Measurements from ENCODE around the gene CTNNBL1. TPM values are rescaled to one million over a fixed set of nuclear protein-coding genes. Genes with fewer than 3 reads are reported as not detected.
"Not testable (repeated sequence)": the region's sequence is repeated elsewhere in the genome, so short reads cannot be mapped to it uniquely, and the experiment has no call there.

Gene CTNNBL1
- total RNA-seq, 1 donor from 2014 or later, result 60.0 TPM

- no peaks in the 10 kb centered on the region for H3K9me3 Mint-ChIP-seq
- no peak for TF ChIP-seq CTCF (conservative IDR thresholded peaks at IDR 0.05)
- no peak for DNase-seq (ENCODE audit: extremely low spot score, unreplicated experiment)
- H3K4me3 Mint-ChIP-seq, result no peak overlapping the region
- H3K4me1 Mint-ChIP-seq (ENCODE audit: unreplicated experiment), result no peaks in the 10 kb centered on the region
- H3K27ac Mint-ChIP-seq, result no peak overlapping the region
- H3K27me3 Mint-ChIP-seq, result peaks cover 57% of the 10 kb centered on the region
- no peaks in the 10 kb centered on the region for H3K36me3 Mint-ChIP-seq
Observed at GRCh38 chr20:37680420-37680819, 13.4 kb upstream of the CTNNBL1 start.

- Mint-ChIP-seq H3K4me1 (ENCODE audit: unreplicated experiment) (no peaks in the 10 kb centered on the region), H3K9me3 (no peaks in the 10 kb centered on the region), H3K27me3 (peaks cover 55% of the 10 kb centered on the region), H3K36me3 (no peaks in the 10 kb centered on the region), H3K4me3 (no peak overlapping the region), H3K27ac (no peak overlapping the region)
- TF ChIP-seq CTCF (conservative IDR thresholded peaks at IDR 0.05), result no peak
- DNase-seq (ENCODE audit: extremely low spot score, unreplicated experiment), result no peak
Observed at GRCh38 chr20:37681384-37682112, 12.3 kb upstream of the CTNNBL1 start.

- H3K27ac Mint-ChIP-seq; DNase-seq (ENCODE audit: extremely low spot score, unreplicated experiment); H3K36me3 Mint-ChIP-seq; H3K9me3 Mint-ChIP-seq; H3K4me3 Mint-ChIP-seq; H3K4me1 Mint-ChIP-seq (ENCODE audit: unreplicated experiment): not testable (repeated sequence)
- peaks cover 51% of the 10 kb centered on the region for H3K27me3 Mint-ChIP-seq
Observed at GRCh38 chr20:37683146-37683545, 10.7 kb upstream of the CTNNBL1 start.

GRCh38 chr20:37686762-37687477 is 6.9 kb upstream of the CTNNBL1 start:
- DNase-seq (ENCODE audit: extremely low spot score, unreplicated experiment), result no peak
- H3K27ac Mint-ChIP-seq, result no peak overlapping the region
- no peak overlapping the region for H3K4me3 Mint-ChIP-seq
- no peak for TF ChIP-seq CTCF (conservative IDR thresholded peaks at IDR 0.05)
- no peaks in the 10 kb centered on the region for H3K4me1 Mint-ChIP-seq (ENCODE audit: unreplicated experiment)
- peaks cover 60% of the 10 kb centered on the region for H3K27me3 Mint-ChIP-seq
- H3K36me3 Mint-ChIP-seq, result no peaks in the 10 kb centered on the region
- no peaks in the 10 kb centered on the region for H3K9me3 Mint-ChIP-seq

- no peak for TF ChIP-seq CTCF (conservative IDR thresholded peaks at IDR 0.05)
- DNase-seq (ENCODE audit: extremely low spot score, unreplicated experiment), result no peak
- no peaks in the 10 kb centered on the region for H3K9me3 Mint-ChIP-seq
- H3K27ac Mint-ChIP-seq, result no peak overlapping the region
- H3K27me3 Mint-ChIP-seq, result peaks cover 55% of the 10 kb centered on the region
- H3K4me1 Mint-ChIP-seq (ENCODE audit: unreplicated experiment), result no peaks in the 10 kb centered on the region
- no peaks in the 10 kb centered on the region for H3K36me3 Mint-ChIP-seq
- H3K4me3 Mint-ChIP-seq, result no peak overlapping the region
Observed at GRCh38 chr20:37687478-37687805, 6.4 kb upstream of the CTNNBL1 start.

- Mint-ChIP-seq H3K9me3 (no peaks in the 10 kb centered on the region), H3K4me3 (no peak overlapping the region), H3K4me1 (ENCODE audit: unreplicated experiment) (no peaks in the 10 kb centered on the region), H3K36me3 (no peaks in the 10 kb centered on the region), H3K27me3 (peaks cover 53% of the 10 kb centered on the region), H3K27ac (no peak overlapping the region)
- TF ChIP-seq CTCF (conservative IDR thresholded peaks at IDR 0.05), result no peak
- DNase-seq (ENCODE audit: extremely low spot score, unreplicated experiment), result no peak
Observed at GRCh38 chr20:37688093-37688492, 5.7 kb upstream of the CTNNBL1 start.

Data from type B pancreatic cell (in vitro differentiated cells).